Progenitor cell of endocrine pancreas (in vitro differentiated cells): Measurements from ENCODE around the gene JPT1. TPM values are rescaled to one million over a fixed set of nuclear protein-coding genes. Genes with fewer than 3 reads are reported as not detected.
A peak's percentile ranks its signal among the peaks of the same experiment; 100 is the strongest.

ENCODE experiments used
- DNase-seq: peaks from one replicate; pipeline ENCODE4 v3.0.0; 2021; ENCODE audit warnings: low spot score; ENCODE audit not compliant: unreplicated experiment
- H3K27ac Mint-ChIP-seq: 2 replicates; pipeline ENCODE4 v1.8.0; 2021; ENCODE audit warnings: mild to moderate bottlenecking, moderate library complexity, mixed read lengths
- H3K27me3 Mint-ChIP-seq: 2 replicates; pipeline ENCODE4 v1.8.0; 2021; ENCODE audit warnings: mixed read lengths
- H3K36me3 Mint-ChIP-seq: 2 replicates; pipeline ENCODE4 v1.8.0; 2022; ENCODE audit warnings: mixed read lengths; ENCODE audit not compliant: insufficient read depth
- H3K4me1 Mint-ChIP-seq: 2 replicates; pipeline ENCODE4 v1.8.0; 2021; ENCODE audit warnings: low read depth, mixed read lengths
- H3K4me3 Mint-ChIP-seq: 2 replicates; pipeline ENCODE4 v1.8.0; 2021; ENCODE audit warnings: low read depth, mild to moderate bottlenecking, moderate library complexity, mixed read lengths
- H3K9me3 Mint-ChIP-seq: 2 replicates; pipeline ENCODE4 v1.8.0; 2021; ENCODE audit warnings: low read depth, mixed read lengths
- total RNA-seq: library from RNA; stranded (reverse); gene quantifications from 2 replicates; pipeline ENCODE4 v1.2.1, GENCODE V29; 2021
- TF ChIP-seq, protein P1 (sequence below): fragments of 200-600 bp; sonication (generic); IDR thresholded peaks from one replicate; pipeline ENCODE4 v1.5.0; 2021; ENCODE audit warnings: antibody characterized with exemption, mild to moderate bottlenecking; ENCODE audit not compliant: unreplicated experiment

Gene JPT1
- total RNA-seq, 1 donor from 2014 or later: 202 TPM

DNA sequence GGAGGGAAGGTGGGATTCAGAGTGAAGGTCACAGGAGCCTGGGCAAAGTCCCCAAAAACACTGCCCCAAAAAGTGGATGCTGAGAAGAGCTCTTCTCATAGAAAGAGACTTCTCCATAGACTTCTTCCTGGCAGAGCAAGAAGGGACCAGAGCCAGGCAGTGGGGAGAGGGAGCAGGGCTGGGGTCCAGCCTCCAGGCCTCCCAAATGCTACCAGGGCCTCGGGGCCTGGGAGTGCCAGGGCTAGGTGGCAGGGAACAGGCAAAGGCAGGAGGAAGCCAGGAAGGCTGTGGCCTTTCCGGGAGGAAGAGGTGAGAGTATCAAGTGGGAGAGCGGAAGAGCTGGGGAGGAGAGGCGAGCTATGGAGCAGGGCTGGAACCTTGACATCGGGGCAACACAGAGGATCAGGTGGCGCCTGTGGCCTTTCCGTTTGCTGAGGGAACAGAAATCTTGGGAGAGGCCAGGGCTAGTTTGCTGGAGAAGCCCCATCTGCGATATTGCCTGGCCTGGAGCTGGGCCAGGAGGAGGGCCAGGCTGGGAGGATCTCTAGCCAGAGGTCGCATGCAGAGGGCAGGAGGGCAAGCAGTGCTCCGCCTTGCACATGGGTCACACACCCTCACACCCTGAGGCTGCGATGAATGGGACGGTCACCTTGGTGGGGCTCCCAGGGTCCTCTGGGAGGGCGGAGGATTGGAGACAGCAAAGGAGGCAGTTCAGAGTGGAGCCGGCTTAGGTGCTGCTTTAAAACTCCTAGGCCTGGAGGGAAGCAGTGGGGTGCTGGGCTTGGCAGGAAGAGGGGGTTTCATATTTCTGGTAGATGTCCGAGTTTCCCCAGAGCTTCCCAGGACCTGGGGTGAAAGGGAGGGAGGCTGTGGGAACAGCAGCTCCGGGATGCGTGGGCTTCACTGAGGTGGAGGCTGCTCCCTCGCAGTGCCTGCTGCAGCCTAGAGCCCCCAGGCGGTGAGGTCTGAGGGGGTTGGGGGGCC lies 63.1 kb downstream of the JPT1 start:
- Mint-ChIP-seq H3K36me3 (no peaks in the 10 kb centered on the region), H3K27me3 (no peaks in the 10 kb centered on the region), H3K9me3 (no peaks in the 10 kb centered on the region), H3K4me1 (peaks cover 23% of the 10 kb centered on the region), H3K27ac (peak overlapping the region; percentile 13), H3K4me3 (no peak overlapping the region)
- DNase-seq: no peak
- TF ChIP-seq, protein P1, sequence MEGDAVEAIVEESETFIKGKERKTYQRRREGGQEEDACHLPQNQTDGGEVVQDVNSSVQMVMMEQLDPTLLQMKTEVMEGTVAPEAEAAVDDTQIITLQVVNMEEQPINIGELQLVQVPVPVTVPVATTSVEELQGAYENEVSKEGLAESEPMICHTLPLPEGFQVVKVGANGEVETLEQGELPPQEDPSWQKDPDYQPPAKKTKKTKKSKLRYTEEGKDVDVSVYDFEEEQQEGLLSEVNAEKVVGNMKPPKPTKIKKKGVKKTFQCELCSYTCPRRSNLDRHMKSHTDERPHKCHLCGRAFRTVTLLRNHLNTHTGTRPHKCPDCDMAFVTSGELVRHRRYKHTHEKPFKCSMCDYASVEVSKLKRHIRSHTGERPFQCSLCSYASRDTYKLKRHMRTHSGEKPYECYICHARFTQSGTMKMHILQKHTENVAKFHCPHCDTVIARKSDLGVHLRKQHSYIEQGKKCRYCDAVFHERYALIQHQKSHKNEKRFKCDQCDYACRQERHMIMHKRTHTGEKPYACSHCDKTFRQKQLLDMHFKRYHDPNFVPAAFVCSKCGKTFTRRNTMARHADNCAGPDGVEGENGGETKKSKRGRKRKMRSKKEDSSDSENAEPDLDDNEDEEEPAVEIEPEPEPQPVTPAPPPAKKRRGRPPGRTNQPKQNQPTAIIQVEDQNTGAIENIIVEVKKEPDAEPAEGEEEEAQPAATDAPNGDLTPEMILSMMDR: no peak

DNA sequence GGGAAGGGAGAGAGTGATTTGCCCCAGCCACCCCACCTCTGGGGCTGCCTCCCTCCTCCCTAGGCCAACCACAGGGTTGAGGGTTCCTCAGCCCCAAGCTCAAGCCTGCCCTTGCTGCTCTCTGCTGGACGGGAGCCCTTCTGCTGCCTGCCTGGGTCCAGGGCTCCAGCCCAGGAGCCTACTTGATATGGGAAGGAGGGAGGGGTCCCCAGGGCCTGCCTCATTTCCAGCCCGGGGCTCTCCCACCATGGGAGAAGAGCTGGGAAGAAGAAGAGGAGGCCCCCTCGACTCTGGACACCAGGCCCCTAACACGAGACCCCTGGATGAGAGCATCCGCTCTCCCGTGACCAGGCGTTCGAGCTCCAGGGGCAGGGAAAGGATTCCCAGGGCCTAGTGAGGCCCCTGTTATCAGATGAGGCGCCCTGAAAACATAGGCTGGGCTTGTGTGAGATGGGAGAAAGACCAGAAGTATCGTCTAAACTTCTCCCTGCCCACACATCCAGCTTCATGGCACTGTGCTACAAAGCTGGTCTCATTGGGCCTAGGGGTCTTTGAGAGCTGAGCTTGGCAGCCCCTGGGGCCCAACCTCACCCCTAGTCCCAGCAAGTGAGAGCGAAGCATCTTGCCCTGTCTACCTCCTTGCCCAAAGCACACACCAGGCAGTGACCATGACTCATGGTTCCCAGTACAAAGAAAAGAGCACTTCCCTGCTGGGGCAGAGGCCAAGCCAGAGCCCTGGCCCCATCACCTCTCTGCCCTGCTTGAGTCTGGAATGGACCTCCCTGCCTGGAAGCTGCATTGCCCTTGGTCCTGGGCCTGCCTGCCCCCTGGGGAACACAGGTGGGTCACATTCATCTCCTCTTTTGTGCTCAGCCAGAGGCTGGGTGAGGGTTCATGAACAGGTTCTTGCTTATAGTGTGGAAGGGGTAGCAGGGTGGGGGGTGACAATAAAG lies 65.6 kb downstream of the JPT1 start:
- no peak overlapping the region for H3K27ac Mint-ChIP-seq
- peaks cover 21% of the 10 kb centered on the region for H3K4me1 Mint-ChIP-seq
- no peaks in the 10 kb centered on the region for H3K27me3 Mint-ChIP-seq
- H3K9me3 Mint-ChIP-seq: no peaks in the 10 kb centered on the region
- no peak for DNase-seq
- TF ChIP-seq, protein P1: no peak
- no peaks in the 10 kb centered on the region for H3K36me3 Mint-ChIP-seq
- peak overlapping the region; percentile 81 for H3K4me3 Mint-ChIP-seq

DNA sequence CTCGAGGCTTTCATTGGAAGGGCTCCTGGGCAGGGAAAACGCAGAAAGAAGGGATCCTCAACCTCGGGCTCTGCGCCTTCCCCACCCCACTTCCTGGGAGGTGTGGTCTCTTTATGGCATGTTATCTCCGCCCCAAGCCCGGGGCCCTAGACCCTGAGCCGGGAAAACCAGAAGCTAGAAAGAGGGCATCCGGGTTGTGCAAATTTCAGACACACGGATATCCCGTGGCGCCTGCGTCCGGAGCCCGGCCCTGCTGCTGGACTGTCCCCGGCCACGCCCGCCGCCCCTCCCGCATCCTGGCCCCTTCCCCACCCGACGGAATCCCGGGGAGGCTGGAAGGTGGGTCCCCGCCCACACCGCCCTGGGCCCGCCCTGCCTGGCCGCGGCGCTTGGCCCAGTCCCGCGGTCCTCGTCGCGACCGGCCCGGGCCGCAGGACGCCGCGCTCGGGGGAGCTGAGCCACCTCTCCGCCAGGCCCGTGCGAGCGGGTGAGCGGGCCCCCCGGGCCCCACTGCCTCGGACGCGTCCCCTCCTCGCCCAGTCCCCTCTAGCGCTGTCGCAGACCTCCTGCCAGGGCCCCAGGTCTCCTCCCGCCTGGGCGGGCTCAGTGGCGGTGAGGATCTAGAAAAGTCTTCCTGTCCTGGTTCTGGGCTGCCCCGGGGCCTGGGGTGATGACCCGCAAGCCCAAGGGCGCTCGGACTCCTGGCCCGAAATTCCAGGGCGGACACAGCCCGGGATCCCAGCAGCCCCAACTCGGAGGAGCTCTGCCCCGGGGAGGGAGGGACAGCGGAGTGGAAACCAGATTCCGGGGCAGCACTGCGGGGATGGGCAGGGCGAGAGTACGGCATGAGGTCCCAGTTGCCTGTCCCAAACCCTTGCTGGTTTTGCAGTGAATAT lies 66.5 kb downstream of the JPT1 start, which contains the start of gene SLC16A5:
SLC16A5 (plus strand) TSS at position 397 of the 896 bp plus-strand sequence. CDS start 5,683 bp downstream, outside the sequence.
- Mint-ChIP-seq H3K4me1 (peaks cover 21% of the 10 kb centered on the region), H3K9me3 (no peaks in the 10 kb centered on the region)
- DNase-seq: peak; percentile 81

DNA sequence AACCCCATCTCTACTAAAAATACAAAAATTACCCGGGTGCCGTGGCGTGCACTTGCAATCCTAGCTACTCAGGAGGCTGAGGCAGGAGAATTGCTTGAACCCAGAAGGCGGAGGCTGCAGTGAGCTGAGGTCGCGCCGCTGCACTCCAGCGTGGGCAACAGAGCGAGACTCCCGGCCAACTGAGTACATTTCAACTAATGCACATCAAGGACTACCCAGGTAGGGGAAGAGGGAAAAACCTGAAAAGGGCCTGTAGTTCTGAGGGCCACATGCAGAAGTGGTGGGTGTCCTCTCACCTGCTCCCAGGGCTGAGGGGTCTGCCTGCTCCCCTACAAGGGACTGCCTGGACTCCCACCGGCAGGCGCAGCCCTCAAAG lies 67.1 kb downstream of the JPT1 start:
- peaks cover 4% of the 10 kb centered on the region for H3K27me3 Mint-ChIP-seq
- H3K4me1 Mint-ChIP-seq: peaks cover 22% of the 10 kb centered on the region

More for the DNA sequence above, 66.5 kb downstream of the JPT1 start, which contains the start of gene SLC16A5:
- TF ChIP-seq, protein P1: no peak
- H3K27me3 Mint-ChIP-seq: no peaks in the 10 kb centered on the region
- no peaks in the 10 kb centered on the region for H3K36me3 Mint-ChIP-seq
- peak within 1 kb of the TSS; percentile 84 for H3K27ac Mint-ChIP-seq
- peak within 1 kb of the TSS; percentile 81 for H3K4me3 Mint-ChIP-seq

More for the DNA sequence above, 67.1 kb downstream of the JPT1 start:
- H3K4me3 Mint-ChIP-seq: peak overlapping the region; percentile 71
- H3K36me3 Mint-ChIP-seq: no peaks in the 10 kb centered on the region
- no peak for DNase-seq
- no peaks in the 10 kb centered on the region for H3K9me3 Mint-ChIP-seq
- TF ChIP-seq, protein P1: no peak
- H3K27ac Mint-ChIP-seq: peak overlapping the region; percentile 84
